Endothelial cell of umbilical vein (primary cell): ENCODE results near the gene OXNAD1. TPM values are rescaled to one million over a fixed set of nuclear protein-coding genes. Genes with fewer than 3 reads are reported as not detected.

ENCODE experiments used
- BruUV-seq: library from RNA; stranded (reverse); fragments of 400-500 nt; replicated peaks from 2 replicates; lab custom pipeline; 2021; lab: Mats Ljungman, UMichigan
- CTCF ChIA-PET: fragments of 300-600, 350-600 bp; sonication (Branson Sonifier 250); formaldehyde crosslinking; loops from one replicate; lab custom pipeline; 2021; ENCODE audit warnings: antibody characterized with exemption, inconsistent platforms; lab: Charles Lee
- POLR2A ChIA-PET: fragments of 300-600, 350-600 bp; sonication (Branson Sonifier 250); formaldehyde crosslinking; loops from one replicate; lab custom pipeline; 2021; ENCODE audit warnings: antibody characterized with exemption, inconsistent platforms; lab: Charles Lee
- DNase-seq: peaks from one replicate; pipeline ENCODE4 v3.0.0-alpha.2; 2011; ENCODE audit warnings: low read depth, low spot score
- FAIRE-seq: peaks from 2 replicates; lab custom pipeline; 2011; peaks lifted over from hg19 to GRCh38; lab: Jason Lieb, UNC
- H2AFZ ChIP-seq: 2 replicates; pipeline ENCODE4 v1.6.0; 2012; ENCODE audit warnings: low read depth, low read length, control low read depth, inconsistent platforms
- H3K27ac ChIP-seq: 2 replicates; pipeline ENCODE4 v1.5.1; 2011; ENCODE audit warnings: low read depth, mild to moderate bottlenecking, control low read depth, low read length, moderate library complexity; ENCODE audit not compliant: insufficient read depth
- H3K27me3 ChIP-seq, 2 experiments: 2 replicates each; pipeline versions ENCODE4 v1.6.0 to v1.6.1; 2011; ENCODE audit warnings: low read length in 2 of 2, mixed read lengths in 1 of 2; ENCODE audit not compliant: control insufficient read depth in 2 of 2, insufficient read depth in 2 of 2
- H3K36me3 ChIP-seq, 2 experiments: 2 replicates in 1 of 2; 3 replicates in 1 of 2; pipeline ENCODE4 v1.5.1; 2011; ENCODE audit warnings: low read length in 2 of 2, mild to moderate bottlenecking in 1 of 2, moderate library complexity in 1 of 2; ENCODE audit not compliant: control insufficient read depth in 2 of 2, insufficient read depth in 2 of 2; ENCODE audit errors: extremely low read depth in 1 of 2
- H3K4me1 ChIP-seq: 3 replicates; pipeline ENCODE4 v1.5.1; 2011; ENCODE audit warnings: mild to moderate bottlenecking, low read length; ENCODE audit not compliant: control insufficient read depth, insufficient read depth; ENCODE audit errors: extremely low read depth
- H3K4me2 ChIP-seq: 2 replicates; pipeline ENCODE4 v1.6.1; 2011; ENCODE audit warnings: low read length, control low read depth, mixed read lengths; ENCODE audit not compliant: insufficient read depth
- H3K4me3 ChIP-seq, 3 experiments: fragments of 200-600 bp in 1 of 3; sonication (generic), shearing (Covaris generic) in 1 of 3; replicated peaks in 1 of 3; 2 replicates each; pipeline ENCODE4 v1.5.1; 2011 to 2016; ENCODE audit warnings: control low read depth in 3 of 3, low read length in 3 of 3, mild to moderate bottlenecking in 2 of 3, inconsistent platforms in 1 of 3, low read depth in 1 of 3, moderate library complexity in 1 of 3; ENCODE audit not compliant: insufficient read depth in 1 of 3
- H3K79me2 ChIP-seq: 2 replicates; pipeline ENCODE4 v1.6.0; 2012; ENCODE audit warnings: low read length, inconsistent platforms; ENCODE audit not compliant: control insufficient read depth, insufficient read depth
- H3K9ac ChIP-seq: replicated peaks from 2 replicates; pipeline ENCODE3; 2011; ENCODE audit warnings: low read length, control low read depth; ENCODE audit not compliant: insufficient read depth; ENCODE audit errors: extremely low read depth
- H3K9me1 ChIP-seq: replicated peaks from 3 replicates; pipeline ENCODE4 v1.6.0; 2011; ENCODE audit warnings: mild to moderate bottlenecking, low read length; ENCODE audit not compliant: control insufficient read depth, insufficient read depth; ENCODE audit errors: extremely low read depth
- H3K9me3 ChIP-seq: replicated peaks from 2 replicates; pipeline ENCODE4 v1.5.1; 2012; ENCODE audit warnings: low read length, inconsistent platforms; ENCODE audit not compliant: control insufficient read depth, insufficient read depth
- H4K20me1 ChIP-seq: replicated peaks from 2 replicates; pipeline ENCODE3; 2011; ENCODE audit warnings: mild to moderate bottlenecking, low read length; ENCODE audit not compliant: control insufficient read depth, insufficient read depth; ENCODE audit errors: extremely low read depth
- EZH2 ChIP-seq: IDR thresholded peaks from 2 replicates; pipeline ENCODE4 v1.6.1; 2012; ENCODE audit warnings: borderline replicate concordance, low read depth, mild to moderate bottlenecking, moderate library complexity, low read length, inconsistent platforms; ENCODE audit not compliant: severe bottlenecking
- FOS ChIP-seq: IDR thresholded peaks from 2 replicates; pipeline ENCODE4 v1.6.1; 2011; ENCODE audit warnings: mild to moderate bottlenecking, low read length, moderate library complexity, borderline replicate concordance; ENCODE audit not compliant: insufficient read depth
- GATA2 ChIP-seq: IDR thresholded peaks from 2 replicates; pipeline ENCODE4 v1.7.0; 2011; ENCODE audit warnings: low read depth, mild to moderate bottlenecking, moderate library complexity, mixed read lengths, low read length; ENCODE audit not compliant: insufficient read length, insufficient read depth
- JUN ChIP-seq: IDR thresholded peaks from 2 replicates; pipeline ENCODE4 v1.6.1; 2011; ENCODE audit warnings: borderline replicate concordance, low read depth; ENCODE audit not compliant: insufficient read length, insufficient read depth
- MAX ChIP-seq: IDR thresholded peaks from 2 replicates; pipeline ENCODE4 v1.6.1; 2011; ENCODE audit not compliant: insufficient read depth, insufficient read length
- MYC ChIP-seq: IDR thresholded peaks from one replicate; pipeline ENCODE4 v1.6.1; 2011; ENCODE audit warnings: mild to moderate bottlenecking, low read depth, low read length
- POLR2A ChIP-seq: IDR thresholded peaks from 2 replicates; pipeline ENCODE4 v1.6.1; 2012; ENCODE audit warnings: low read depth, mild to moderate bottlenecking, control low read depth, low read length
- POLR2AphosphoS5 ChIP-seq: IDR thresholded peaks from 2 replicates; pipeline ENCODE4 v1.6.1; 2012; ENCODE audit warnings: low read depth, mild to moderate bottlenecking, control low read depth, low read length, moderate library complexity; ENCODE audit not compliant: insufficient read depth
- dilution Hi-C: fragments of 300-500 bp; cut with MboI; formaldehyde crosslinking; loops from one replicate; pipeline ENCODE4 v1.15.0; 2019; ENCODE audit warnings: low sequenced_read_pairs; ENCODE audit not compliant: extremely low pct_ligation_motif_present
- intact Hi-C: fragments of 100-400 bp; cut with micrococcal nuclease; formaldehyde crosslinking; loops from one replicate; pipeline ENCODE4 v1.10.0; 2022
- polyA plus RNA-seq, 4 experiments: library from polyadenylated mRNA; depleted of rRNA in 3 of 4; stranded (reverse) in 3 of 4; unstranded in 1 of 4; fragments of >200 nt; gene quantifications; 2 replicates each; pipeline versions ENCODE4 v1.2.1 to v1.2.3, GENCODE V29; 2011 to 2012; ENCODE audit warnings: missing spikeins in 1 of 4
- total RNA-seq: library from RNA; stranded (reverse); gene quantifications from 2 replicates; pipeline ENCODE4 v1.2.3, GENCODE V29; 2021
- TF ChIP-seq, protein P1 (sequence below), 2 donors: IDR thresholded peaks; 1 replicate in 1 of 2; 2 replicates in 1 of 2; pipeline ENCODE4 v1.5.1; 2011; ENCODE audit warnings: low read length in 2 of 2, mild to moderate bottlenecking in 2 of 2, moderate library complexity in 2 of 2, control low read depth in 1 of 2, inconsistent platforms in 1 of 2, low read depth in 1 of 2; ENCODE audit not compliant: insufficient read depth in 1 of 2; ENCODE audit errors: extremely low read depth in 1 of 2

Gene OXNAD1
- total and polyA plus RNA-seq, 2 donors (not counting 3 experiments of a cell fraction or from before 2014, with no cell fraction given): 5.5 to 9.7 TPM

DNA sequence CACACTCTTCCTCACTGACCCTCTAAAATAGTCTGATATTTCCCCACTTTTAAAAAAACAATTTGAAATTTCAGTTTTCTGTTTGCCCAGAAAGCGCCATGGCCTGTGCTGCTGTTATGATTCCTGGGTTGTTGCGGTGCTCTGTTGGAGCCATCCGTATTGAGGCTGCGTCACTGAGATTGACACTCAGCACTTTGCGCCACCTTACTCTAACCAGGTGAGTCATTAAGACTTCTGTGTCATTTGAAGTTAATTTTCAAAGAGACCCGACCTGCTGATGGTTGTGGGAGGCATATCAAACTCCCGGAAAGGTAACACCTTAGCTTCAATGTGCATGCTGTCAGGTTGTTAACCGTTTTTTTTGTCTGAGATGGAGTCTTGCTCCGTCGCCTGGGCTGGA is 5.8 kb downstream of the OXNAD1 start:
- TF ChIP-seq JUN (no peak), EZH2 (no peak), MYC (no peak), POLR2A (no peak), FOS (no peak), GATA2 (no peak), POLR2AphosphoS5 (no peak), MAX (no peak)
- TF ChIP-seq, protein P1, sequence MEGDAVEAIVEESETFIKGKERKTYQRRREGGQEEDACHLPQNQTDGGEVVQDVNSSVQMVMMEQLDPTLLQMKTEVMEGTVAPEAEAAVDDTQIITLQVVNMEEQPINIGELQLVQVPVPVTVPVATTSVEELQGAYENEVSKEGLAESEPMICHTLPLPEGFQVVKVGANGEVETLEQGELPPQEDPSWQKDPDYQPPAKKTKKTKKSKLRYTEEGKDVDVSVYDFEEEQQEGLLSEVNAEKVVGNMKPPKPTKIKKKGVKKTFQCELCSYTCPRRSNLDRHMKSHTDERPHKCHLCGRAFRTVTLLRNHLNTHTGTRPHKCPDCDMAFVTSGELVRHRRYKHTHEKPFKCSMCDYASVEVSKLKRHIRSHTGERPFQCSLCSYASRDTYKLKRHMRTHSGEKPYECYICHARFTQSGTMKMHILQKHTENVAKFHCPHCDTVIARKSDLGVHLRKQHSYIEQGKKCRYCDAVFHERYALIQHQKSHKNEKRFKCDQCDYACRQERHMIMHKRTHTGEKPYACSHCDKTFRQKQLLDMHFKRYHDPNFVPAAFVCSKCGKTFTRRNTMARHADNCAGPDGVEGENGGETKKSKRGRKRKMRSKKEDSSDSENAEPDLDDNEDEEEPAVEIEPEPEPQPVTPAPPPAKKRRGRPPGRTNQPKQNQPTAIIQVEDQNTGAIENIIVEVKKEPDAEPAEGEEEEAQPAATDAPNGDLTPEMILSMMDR (IDR thresholded peaks at IDR 0.05; ENCODE audit: extremely low read depth in 1 of 2, insufficient read depth in 1 of 2, low read depth in 1 of 2, low read length in 2 of 2): no peak
- H3K4me3 ChIP-seq: no peak overlapping the region
- H4K20me1 ChIP-seq: no peaks in the 10 kb centered on the region
- no TSS peak for BruUV-seq
- H3K27ac ChIP-seq: no peak overlapping the region
- no peaks in the 10 kb centered on the region for H3K9me3 ChIP-seq
- CTCF ChIA-PET: interaction anchor here (0.9 to 2.5 kb wide), 3 partner anchors 11 to 279 kb away, joined by 3 to 16 read pairs (median 5); no protein-coding TSS in a partner anchor
- H3K9me1 ChIP-seq: no peaks in the 10 kb centered on the region
- peaks cover 6% of the 10 kb centered on the region for H3K4me1 ChIP-seq
- H3K9ac ChIP-seq: no peak overlapping the region
- FAIRE-seq (no peak), DNase-seq (no peak)
- peaks cover 12% of the 10 kb centered on the region for H3K79me2 ChIP-seq
- intact Hi-C loops (no loop called here), dilution Hi-C loops (no loop called here)
- peaks cover 0 to 5% of the 10 kb centered on the region in 2 experiments for H3K36me3 ChIP-seq
- no peak overlapping the region for H3K4me2 ChIP-seq
- no peak overlapping the region for H2AFZ ChIP-seq
- no peaks in the 10 kb centered on the region for H3K27me3 ChIP-seq
- POLR2A ChIA-PET: no interaction called here
